Common myeloid progenitor, CD34-positive (primary cell): ENCODE data around the gene LAMA3.

Experiments used
- CTCF ChIA-PET: fragments of 350-600 bp; sonication (Branson Sonifier 250); formaldehyde crosslinking; loops from one replicate; lab custom pipeline; 2021; ENCODE audit warnings: antibody characterized with exemption; lab: Charles Lee
- POLR2A ChIA-PET: fragments of 350-600 bp; sonication (Branson Sonifier 250); formaldehyde crosslinking; loops from one replicate; lab custom pipeline; 2021; ENCODE audit warnings: antibody characterized with exemption; lab: Charles Lee
- DNase-seq, 3 donors: peaks; one replicate each; pipeline versions ENCODE4 v3.0.0 to v3.0.0-alpha.2; 2013
- H3K27ac ChIP-seq, 2 experiments: 1 replicate in 1 of 2; 2 replicates in 1 of 2; pipeline ENCODE4 v1.7.0; 2013; ENCODE audit warnings: inconsistent platforms in 2 of 2, low read length in 2 of 2, mild to moderate bottlenecking in 2 of 2, low read depth in 1 of 2, moderate library complexity in 1 of 2; ENCODE audit not compliant: severe bottlenecking in 2 of 2, insufficient read depth in 1 of 2, poor library complexity in 1 of 2
- H3K27me3 ChIP-seq, 5 experiments: replicated peaks in 2 of 5; 1 replicate in 3 of 5; 2 replicates in 2 of 5; pipeline versions ENCODE4 v1.6.1 to v1.7.0; 2013; ENCODE audit warnings: low read length in 4 of 5, mild to moderate bottlenecking in 2 of 5, moderate library complexity in 2 of 5, inconsistent platforms in 1 of 5; ENCODE audit not compliant: insufficient read depth in 5 of 5, control insufficient read depth in 4 of 5
- H3K36me3 ChIP-seq, 4 experiments: 1 replicate in 2 of 4; 2 replicates in 2 of 4; pipeline versions ENCODE4 v1.6.1 to v1.7.0; 2013; ENCODE audit warnings: low read length in 3 of 4, control low read depth in 1 of 4, mild to moderate bottlenecking in 1 of 4; ENCODE audit not compliant: control insufficient read depth in 4 of 4, insufficient read depth in 4 of 4
- H3K4me1 ChIP-seq, 4 experiments: 1 replicate in 3 of 4; 2 replicates in 1 of 4; pipeline versions ENCODE4 v1.6.1 to v1.7.1; 2013; ENCODE audit warnings: low read length in 3 of 4, mild to moderate bottlenecking in 3 of 4, control low read depth in 1 of 4, inconsistent platforms in 1 of 4, moderate library complexity in 1 of 4; ENCODE audit not compliant: control insufficient read depth in 4 of 4, insufficient read depth in 4 of 4; ENCODE audit errors: control extremely low read depth in 1 of 4
- H3K4me3 ChIP-seq, 7 experiments: 1 replicate in 4 of 7; 2 replicates in 3 of 7; pipeline versions ENCODE4 v1.5.1 to v1.7.0; 2013; ENCODE audit warnings: mild to moderate bottlenecking in 7 of 7, low read length in 6 of 7, moderate library complexity in 6 of 7, inconsistent platforms in 2 of 7, low read depth in 2 of 7, control low read depth in 1 of 7; ENCODE audit not compliant: insufficient read depth in 4 of 7, control insufficient read depth in 1 of 7; ENCODE audit errors: extremely low read depth in 1 of 7
- H3K9me3 ChIP-seq, 5 experiments: 1 replicate in 4 of 5; 2 replicates in 1 of 5; pipeline versions ENCODE4 v1.6.1 to v1.7.1; 2013; ENCODE audit warnings: low read length in 4 of 5, mild to moderate bottlenecking in 2 of 5, inconsistent platforms in 1 of 5, low read depth in 1 of 5, moderate library complexity in 1 of 5; ENCODE audit not compliant: control insufficient read depth in 4 of 5, insufficient read depth in 2 of 5; ENCODE audit errors: control extremely low read depth in 1 of 5
- whole genome bisulfite sequencing: methylation state at CpG from one replicate; pipeline ENCODE4 v1.1.5; 2013; ENCODE audit not compliant: insufficient coverage; 5-methylcytosine and 5-hydroxymethylcytosine counted together

LAMA3 gene

GRCh38 chr18:23793051-23793450, 103.8 kb downstream of the LAMA3 start:
- Histone ChIP-seq H3K27ac (no peak overlapping the region), H3K9me3 (no peaks in the 10 kb centered on the region), H3K4me1 (peaks cover 0 to 9% (median 5%) of the 10 kb centered on the region in 4 experiments), H3K4me3 (no peak overlapping the region), H3K27me3 (no peaks in the 10 kb centered on the region), H3K36me3 (no peaks in the 10 kb centered on the region)
- 100% methylated on average over 1 of the region's 1 CpG for WGBS
- ChIA-PET POLR2A (no interaction called here), CTCF (no interaction called here)
- no peak for DNase-seq

- H3K27me3 ChIP-seq = no peaks in the 10 kb centered on the region
- H3K9me3 ChIP-seq = no peaks in the 10 kb centered on the region
- peak in 2 of 3 donors; percentile 9 to 11 for DNase-seq
- no peak overlapping the region for H3K4me3 ChIP-seq
- ChIA-PET POLR2A (no interaction called here), CTCF (interaction anchor here (1.6 kb wide), 1 partner anchor 18 kb away, joined by 4 read pairs; no protein-coding TSS in a partner anchor)
- H3K27ac ChIP-seq = no peak overlapping the region
- H3K4me1 ChIP-seq = peaks cover 0 to 9% (median 5%) of the 10 kb centered on the region in 4 experiments
- WGBS = 94% methylated on average over 4 of the region's 6 CpGs
- no peaks in the 10 kb centered on the region for H3K36me3 ChIP-seq
Measured at GRCh38 chr18:23793985-23794867, 105.0 kb downstream of the LAMA3 start.

GRCh38 chr18:23798249-23798648, 109.0 kb downstream of the LAMA3 start:
- no peak overlapping the region for H3K27ac ChIP-seq
- ChIA-PET POLR2A (no interaction called here), CTCF (interaction anchor here (2.3 kb wide), 1 partner anchor 13 kb away, joined by 10 read pairs; no protein-coding TSS in a partner anchor)
- H3K4me1 ChIP-seq = peaks cover 0 to 9% (median 5%) of the 10 kb centered on the region in 4 experiments
- DNase-seq = no peak
- no peak overlapping the region for H3K4me3 ChIP-seq
- H3K36me3 ChIP-seq = no peaks in the 10 kb centered on the region
- H3K9me3 ChIP-seq = no peaks in the 10 kb centered on the region
- no peaks in the 10 kb centered on the region for H3K27me3 ChIP-seq
- 100% methylated on average over 1 of the region's 7 CpGs for WGBS

- Histone ChIP-seq H3K4me1 (peaks cover 0 to 6% (median 5%) of the 10 kb centered on the region in 4 experiments), H3K4me3 (no peak overlapping the region), H3K27me3 (no peaks in the 10 kb centered on the region), H3K36me3 (no peaks in the 10 kb centered on the region), H3K9me3 (no peaks in the 10 kb centered on the region), H3K27ac (no peak overlapping the region)
- POLR2A ChIA-PET = no interaction called here
- DNase-seq = no peak
- CTCF ChIA-PET = interaction anchor here (1.2 kb wide), 1 partner anchor 13 kb away, joined by 3 read pairs; no protein-coding TSS in a partner anchor
- 0% methylated on average over 1 of the region's 3 CpGs for WGBS
Measured at GRCh38 chr18:23798824-23799223, 109.6 kb downstream of the LAMA3 start.

- no peaks in the 10 kb centered on the region for H3K9me3 ChIP-seq
- H3K27ac ChIP-seq = no peak overlapping the region
- ChIA-PET POLR2A (no interaction called here), CTCF (interaction anchor here (1.2 kb wide), 1 partner anchor 13 kb away, joined by 3 read pairs; no protein-coding TSS in a partner anchor)
- WGBS = 97% methylated on average over 7 of the region's 7 CpGs
- no peaks in the 10 kb centered on the region for H3K27me3 ChIP-seq
- H3K4me1 ChIP-seq = no peaks in the 10 kb centered on the region
- H3K36me3 ChIP-seq = no peaks in the 10 kb centered on the region
- DNase-seq = no peak
- H3K4me3 ChIP-seq = no peak overlapping the region
Measured at GRCh38 chr18:23799540-23799939, 110.3 kb downstream of the LAMA3 start.

GRCh38 chr18:23800902-23801301, 111.6 kb downstream of the LAMA3 start:
- Histone ChIP-seq H3K27ac (no peak overlapping the region), H3K27me3 (no peaks in the 10 kb centered on the region), H3K4me1 (no peaks in the 10 kb centered on the region), H3K9me3 (no peaks in the 10 kb centered on the region), H3K36me3 (no peaks in the 10 kb centered on the region), H3K4me3 (no peak overlapping the region)
- POLR2A ChIA-PET = no interaction called here
- no peak for DNase-seq
- CTCF ChIA-PET = no interaction called here
- no CpG with 5 or more reads among the region's 3 CpGs for WGBS

- ChIA-PET CTCF (interaction anchor here (1.0 kb wide), 1 partner anchor 9 kb away, joined by 4 read pairs; no protein-coding TSS in a partner anchor), POLR2A (no interaction called here)
- peaks cover 0 to 7% (median 0%) of the 10 kb centered on the region in 5 experiments for H3K9me3 ChIP-seq
- no peak for DNase-seq
- H3K27ac ChIP-seq = no peak overlapping the region
- H3K4me3 ChIP-seq = no peak overlapping the region
- WGBS = 100% methylated on average over 1 of the region's 2 CpGs
- H3K36me3 ChIP-seq = no peaks in the 10 kb centered on the region
- no peaks in the 10 kb centered on the region for H3K27me3 ChIP-seq
- H3K4me1 ChIP-seq = no peaks in the 10 kb centered on the region
Measured at GRCh38 chr18:23802817-23803216, 113.6 kb downstream of the LAMA3 start.
